HUES6 (cell line): ENCODE measurements around the gene JADE2.

Experiments
- H3K27ac ChIP-seq: 2 replicates; pipeline ENCODE4 v1.7.0; 2013; ENCODE audit warnings: low read depth, mild to moderate bottlenecking, low read length, inconsistent platforms
- H3K27me3 ChIP-seq: 2 replicates; pipeline ENCODE4 v1.6.1; 2013; ENCODE audit warnings: low read length; ENCODE audit not compliant: control insufficient read depth, insufficient read depth
- H3K36me3 ChIP-seq: 2 replicates; pipeline ENCODE4 v1.6.1; 2013; ENCODE audit warnings: low read length; ENCODE audit not compliant: control insufficient read depth, insufficient read depth
- H3K4me1 ChIP-seq: 2 replicates; pipeline ENCODE4 v1.6.1; 2013; ENCODE audit warnings: low read length; ENCODE audit not compliant: control insufficient read depth, insufficient read depth
- H3K4me3 ChIP-seq: 2 replicates; pipeline ENCODE4 v1.5.1; 2013; ENCODE audit warnings: low read depth, low read length
- H3K9ac ChIP-seq: one replicate; pipeline ENCODE4 v1.6.1; 2013; ENCODE audit warnings: mild to moderate bottlenecking, low read length
- H3K9me3 ChIP-seq: 2 replicates; pipeline ENCODE4 v1.6.1; 2013; ENCODE audit warnings: low read depth, low read length; ENCODE audit not compliant: control insufficient read depth, insufficient read depth

The JADE2 gene

GRCh38 chr5:134574521-134574920, 49.1 kb downstream of the JADE2 start:
- H3K4me3 ChIP-seq = no peak overlapping the region
- H3K4me1 ChIP-seq = no peaks in the 10 kb centered on the region; the same call in 1 of the 2 replicates
- no peaks in the 10 kb centered on the region for H3K9me3 ChIP-seq
- no peak overlapping the region for H3K9ac ChIP-seq
- no peak overlapping the region for H3K27ac ChIP-seq
- H3K27me3 ChIP-seq = no peaks in the 10 kb centered on the region
- peaks cover 91% of the 10 kb centered on the region for H3K36me3 ChIP-seq

- H3K9ac ChIP-seq = no peak overlapping the region
- no peaks in the 10 kb centered on the region; the same call in 1 of the 2 replicates for H3K4me1 ChIP-seq
- no peaks in the 10 kb centered on the region for H3K27me3 ChIP-seq
- no peak overlapping the region for H3K27ac ChIP-seq
- H3K4me3 ChIP-seq = no peak overlapping the region
- peaks cover 89% of the 10 kb centered on the region for H3K36me3 ChIP-seq
- H3K9me3 ChIP-seq = no peaks in the 10 kb centered on the region
Observed at GRCh38 chr5:134575316-134575715, 49.8 kb downstream of the JADE2 start.

GRCh38 chr5:134576386-134577021, 51.0 kb downstream of the JADE2 start:
- no peak overlapping the region for H3K4me3 ChIP-seq
- no peaks in the 10 kb centered on the region for H3K9me3 ChIP-seq
- H3K4me1 ChIP-seq = no peaks in the 10 kb centered on the region; the same call in 1 of the 2 replicates
- H3K36me3 ChIP-seq = peaks cover 88% of the 10 kb centered on the region
- no peaks in the 10 kb centered on the region for H3K27me3 ChIP-seq
- no peak overlapping the region for H3K9ac ChIP-seq
- H3K27ac ChIP-seq = no peak overlapping the region

- no peaks in the 10 kb centered on the region; the same call in 1 of the 2 replicates for H3K4me1 ChIP-seq
- H3K27me3 ChIP-seq = no peaks in the 10 kb centered on the region
- no peaks in the 10 kb centered on the region for H3K9me3 ChIP-seq
- H3K9ac ChIP-seq = no peak overlapping the region
- H3K36me3 ChIP-seq = peaks cover 81% of the 10 kb centered on the region
- H3K4me3 ChIP-seq = no peak overlapping the region
- no peak overlapping the region for H3K27ac ChIP-seq
Observed at GRCh38 chr5:134577022-134577795, 51.7 kb downstream of the JADE2 start.

- Histone ChIP-seq H3K9me3 (no peaks in the 10 kb centered on the region), H3K27me3 (no peaks in the 10 kb centered on the region), H3K4me3 (no peak overlapping the region), H3K36me3 (peaks cover 73% of the 10 kb centered on the region), H3K9ac (no peak overlapping the region), H3K27ac (no peak overlapping the region), H3K4me1 (no peaks in the 10 kb centered on the region; the same call in 1 of the 2 replicates)
Observed at GRCh38 chr5:134577796-134578577, 52.5 kb downstream of the JADE2 start.

- Histone ChIP-seq H3K27ac (no peak overlapping the region), H3K9ac (no peak overlapping the region), H3K36me3 (peaks cover 66% of the 10 kb centered on the region), H3K27me3 (no peaks in the 10 kb centered on the region), H3K9me3 (no peaks in the 10 kb centered on the region), H3K4me3 (no peak overlapping the region), H3K4me1 (no peaks in the 10 kb centered on the region; the same call in 1 of the 2 replicates)
Observed at GRCh38 chr5:134578578-134579283, 53.3 kb downstream of the JADE2 start.

GRCh38 chr5:134579284-134579771, 53.9 kb downstream of the JADE2 start:
- Histone ChIP-seq H3K27me3 (no peaks in the 10 kb centered on the region), H3K4me1 (no peaks in the 10 kb centered on the region; the same call in 1 of the 2 replicates), H3K9ac (no peak overlapping the region), H3K9me3 (no peaks in the 10 kb centered on the region), H3K27ac (no peak overlapping the region), H3K4me3 (no peak overlapping the region), H3K36me3 (peaks cover 60% of the 10 kb centered on the region)

GRCh38 chr5:134580001-134580460, 54.6 kb downstream of the JADE2 start:
- H3K9ac ChIP-seq = no peak overlapping the region
- no peak overlapping the region for H3K4me3 ChIP-seq
- H3K4me1 ChIP-seq = no peaks in the 10 kb centered on the region; the same call in 1 of the 2 replicates
- H3K9me3 ChIP-seq = no peaks in the 10 kb centered on the region
- H3K27ac ChIP-seq = no peak overlapping the region
- peaks cover 53% of the 10 kb centered on the region for H3K36me3 ChIP-seq
- no peaks in the 10 kb centered on the region for H3K27me3 ChIP-seq

GRCh38 chr5:134581241-134581981, 55.9 kb downstream of the JADE2 start:
- Histone ChIP-seq H3K9ac (no peak overlapping the region), H3K36me3 (peaks cover 41% of the 10 kb centered on the region), H3K4me1 (no peaks in the 10 kb centered on the region; the same call in 1 of the 2 replicates), H3K27ac (no peak overlapping the region), H3K9me3 (no peaks in the 10 kb centered on the region), H3K27me3 (no peaks in the 10 kb centered on the region), H3K4me3 (no peak overlapping the region)

- Histone ChIP-seq H3K4me1 (peaks cover 3% of the 10 kb centered on the region; the same call in 1 of the 2 replicates), H3K4me3 (no peak overlapping the region), H3K27me3 (no peaks in the 10 kb centered on the region), H3K9me3 (no peaks in the 10 kb centered on the region), H3K36me3 (peaks cover 33% of the 10 kb centered on the region), H3K9ac (no peak overlapping the region), H3K27ac (no peak overlapping the region)
Observed at GRCh38 chr5:134582281-134582680, 56.8 kb downstream of the JADE2 start.
